HG03108 (cell line): ENCODE results near the gene ATP8A2.

ENCODE experiments used
- ATAC-seq: cut with Tn5 transposase; IDR thresholded peaks from one replicate; pipeline ENCODE4 v1.9.1; 2021; ENCODE audit warnings: moderate library complexity; ENCODE audit not compliant: unreplicated experiment

Gene ATP8A2

DNA sequence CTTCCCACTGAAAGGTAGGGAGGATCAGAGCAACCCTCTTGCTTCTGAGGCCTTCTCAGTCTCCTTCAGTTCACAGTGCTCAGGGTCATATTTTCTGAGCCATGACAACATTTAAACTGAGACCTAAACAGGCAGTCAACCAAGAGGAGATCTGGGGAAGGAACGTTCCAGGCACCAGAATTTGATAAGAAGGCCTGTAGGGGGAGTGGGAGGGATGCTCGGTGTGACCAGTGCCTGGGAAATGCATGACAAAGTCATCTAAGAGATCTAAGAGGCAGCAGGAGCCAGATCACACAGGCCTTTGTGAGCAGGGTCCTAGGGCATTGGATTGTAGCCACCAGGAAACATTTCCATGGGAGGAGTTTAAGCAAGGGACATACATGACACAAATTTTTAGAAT, 608.5 kb downstream of the ATP8A2 start:
- no peak for ATAC-seq

GRCh38 chr13:25981060-25981459, 609.3 kb downstream of the ATP8A2 start:
- no peak for ATAC-seq

DNA sequence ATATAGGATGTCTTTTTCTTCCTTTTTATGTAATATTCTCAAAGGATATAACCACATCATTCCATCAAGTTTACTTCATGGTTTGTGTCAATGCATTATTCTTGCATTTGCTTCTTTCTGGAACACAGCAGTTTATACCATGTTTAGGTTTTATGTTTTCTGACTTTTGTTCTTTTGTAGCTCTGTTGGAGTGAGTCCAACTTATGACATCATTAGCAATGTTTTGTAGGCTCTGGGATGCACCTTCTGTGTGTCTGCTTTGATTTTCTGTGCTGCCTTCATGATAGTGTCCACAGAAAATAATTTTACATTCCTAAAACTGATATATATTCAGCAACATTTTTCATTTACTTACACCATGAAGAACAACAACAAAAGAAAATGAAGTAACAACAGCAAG, 611.1 kb downstream of the ATP8A2 start:
- no peak for ATAC-seq

GRCh38 chr13:25987987-25988386, 616.2 kb downstream of the ATP8A2 start:
- no peak for ATAC-seq

- ATAC-seq, result no peak
These were observed 616.9 kb downstream of the ATP8A2 start for GRCh38 chr13:25988661-25989060.

DNA sequence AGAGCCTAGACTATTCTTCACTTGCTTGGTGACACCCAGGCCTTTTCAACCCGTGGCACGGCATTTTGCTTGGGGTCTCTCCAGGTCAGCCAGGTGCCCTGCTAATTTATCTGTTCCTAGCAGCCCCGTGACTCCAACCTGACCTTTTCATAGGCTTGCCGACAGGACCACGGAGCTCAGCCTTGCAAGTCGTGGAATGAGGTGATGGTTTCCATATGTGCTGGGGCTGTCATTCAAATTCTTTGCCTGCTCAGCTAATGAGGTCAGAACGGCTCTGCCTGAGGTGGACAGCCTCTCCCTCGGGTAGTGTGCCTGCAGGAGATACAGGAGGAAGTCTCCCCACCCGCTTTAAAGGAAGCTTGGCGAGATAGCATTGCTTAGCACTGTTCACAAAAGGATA, 619.0 kb downstream of the ATP8A2 start:
- no peak for ATAC-seq

DNA sequence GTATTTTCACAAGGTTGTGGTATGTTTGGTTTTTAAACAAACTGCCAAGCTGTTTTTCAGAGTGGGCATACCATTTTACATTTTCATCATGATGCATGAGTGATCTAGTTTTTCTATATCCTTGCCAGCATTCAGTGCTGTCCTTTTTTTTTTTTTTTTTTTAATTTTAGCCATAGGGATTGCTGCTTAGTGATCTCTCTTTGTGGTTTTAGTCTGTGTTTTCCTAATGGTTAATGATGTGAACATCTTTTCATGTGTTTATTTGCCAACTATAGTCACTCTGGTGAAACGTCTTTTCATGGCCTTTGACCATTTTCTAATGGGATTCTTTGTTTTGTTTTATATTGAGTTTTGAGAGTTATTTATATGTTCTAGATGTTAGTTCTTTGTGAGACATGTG, 620.3 kb downstream of the ATP8A2 start:
- no peak for ATAC-seq

DNA sequence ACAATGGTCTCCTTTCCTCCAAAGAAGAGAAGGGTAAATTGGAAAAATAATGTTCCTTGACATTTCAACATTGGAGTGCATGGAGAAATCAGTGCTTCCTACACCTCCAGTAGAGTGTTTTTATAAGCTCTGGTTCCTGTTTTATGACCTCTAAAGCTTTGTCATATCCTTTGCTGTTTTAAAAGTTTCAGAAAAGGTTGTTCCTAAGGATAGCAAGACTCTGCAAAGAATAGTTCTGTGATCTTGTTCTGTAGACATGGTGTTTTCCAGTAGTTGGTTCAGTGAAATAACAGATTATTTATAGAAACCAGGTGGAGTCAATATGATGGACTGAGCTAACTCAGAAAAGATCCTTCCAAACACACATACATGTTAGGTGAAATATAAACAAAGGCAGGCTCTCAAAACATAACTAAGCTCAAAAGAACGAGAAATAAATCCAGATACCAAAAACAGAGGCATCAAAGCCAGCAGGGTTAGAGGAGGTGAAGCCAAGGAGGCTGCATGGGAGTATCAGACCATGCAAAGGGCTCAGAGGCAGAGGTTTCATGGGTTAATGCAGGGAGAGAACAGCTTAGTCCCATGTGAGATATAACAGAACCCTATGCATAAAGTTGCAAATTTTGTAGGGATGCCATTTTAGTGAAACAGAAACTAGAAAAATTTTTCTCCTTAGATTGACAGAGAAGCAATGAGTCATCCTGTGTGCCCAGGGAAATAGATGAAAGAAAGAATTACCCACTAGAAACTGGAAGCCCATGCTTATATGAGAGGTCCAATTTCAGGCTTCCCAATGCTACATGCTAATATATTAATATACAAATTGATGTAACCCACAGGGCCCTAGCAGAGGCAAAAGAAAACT, 635.7 kb downstream of the ATP8A2 start:
- no peak for ATAC-seq

DNA sequence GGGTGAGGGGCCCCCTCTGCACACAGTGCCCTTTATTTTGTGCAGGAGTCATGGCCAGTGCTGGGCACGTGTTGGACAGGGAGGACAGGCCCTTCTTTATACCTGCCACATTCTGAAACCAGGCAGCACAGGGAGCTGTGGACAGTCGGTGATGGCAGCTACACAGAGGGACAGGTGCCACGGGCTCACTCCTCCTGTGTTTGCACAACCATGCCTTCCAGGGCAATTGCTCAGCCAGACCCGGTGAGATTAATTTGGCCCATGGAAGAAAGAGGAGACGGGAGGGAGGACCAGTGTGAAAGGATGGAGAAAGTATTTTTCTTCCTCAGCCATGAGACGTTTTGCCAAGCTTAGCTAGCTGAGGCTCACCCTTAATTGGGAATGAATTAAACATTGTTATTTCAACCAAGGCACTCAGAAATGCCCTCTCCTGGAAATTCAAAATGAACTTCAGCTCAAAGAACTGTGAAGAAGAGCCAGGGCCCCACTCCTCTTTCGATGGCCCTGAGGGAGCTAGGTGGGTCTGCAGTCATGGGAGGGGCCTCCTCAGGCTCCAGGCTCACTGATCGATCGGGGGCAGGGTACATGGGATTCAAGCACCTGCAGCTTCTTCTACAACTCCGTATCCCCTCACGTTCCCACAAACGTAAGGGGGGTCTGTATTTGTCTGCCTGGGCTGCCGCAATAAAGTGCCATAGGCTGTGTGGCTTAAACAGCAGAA, 638.9 kb downstream of the ATP8A2 start:
- ATAC-seq, result no peak

DNA sequence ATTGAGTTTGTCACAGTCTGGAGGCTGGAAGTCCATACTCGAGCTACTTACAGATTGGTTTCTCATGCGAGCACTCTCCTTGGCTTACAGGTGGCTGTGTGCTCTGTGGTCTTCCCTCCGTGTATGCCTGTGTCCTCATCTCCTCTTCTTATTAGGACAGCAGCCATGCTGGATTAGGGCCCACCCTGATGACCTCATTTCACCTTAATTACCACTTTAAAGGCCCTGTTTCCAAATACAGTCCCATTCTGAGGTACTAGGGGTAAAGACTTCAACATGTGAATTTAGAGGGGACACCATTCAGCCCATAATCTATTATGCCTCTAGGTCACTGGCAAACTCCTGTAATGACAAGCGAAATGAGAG, 639.4 kb downstream of the ATP8A2 start:
- ATAC-seq, result no peak

DNA sequence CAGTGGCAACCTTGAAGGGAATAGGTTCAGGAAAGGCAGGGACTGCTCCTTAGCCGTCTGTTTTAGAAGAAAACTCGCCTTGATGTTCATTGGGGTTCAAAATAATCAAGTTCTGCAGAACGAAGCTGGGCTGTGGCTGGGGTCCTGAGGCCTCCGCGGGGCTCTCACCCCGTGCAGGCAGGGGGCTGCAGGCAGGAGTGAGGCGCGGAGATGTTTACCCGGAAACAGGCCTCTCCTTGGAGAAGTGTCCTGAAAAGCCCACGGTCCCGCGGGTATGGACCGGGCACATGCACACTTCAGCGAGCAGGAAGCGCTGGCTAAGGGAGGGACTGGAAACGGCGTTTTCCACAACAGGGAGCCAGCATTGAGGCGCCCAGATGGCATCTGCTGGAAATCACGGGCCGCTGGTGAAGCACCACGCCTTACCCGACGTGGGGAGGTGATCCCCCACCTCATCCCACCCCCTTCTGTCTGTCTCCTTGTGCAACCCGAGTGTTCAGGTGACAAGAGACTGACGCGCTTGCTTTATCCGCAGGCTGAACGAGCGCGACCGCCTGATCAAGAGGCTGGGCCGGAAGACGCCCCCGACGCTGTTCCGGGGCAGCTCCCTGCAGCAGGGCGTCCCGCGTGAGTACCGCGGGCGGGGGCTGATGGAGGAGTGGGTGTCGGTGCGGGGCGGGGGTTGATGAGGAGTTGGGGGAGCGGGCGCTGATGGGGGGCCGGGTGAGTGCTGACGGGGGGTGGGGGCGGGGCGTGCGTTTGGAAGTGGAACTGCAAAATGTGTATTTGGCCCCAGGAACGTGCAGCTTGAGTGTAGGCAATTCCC, 640.4 kb downstream of the ATP8A2 start:
- no peak for ATAC-seq

- no peak for ATAC-seq
These were observed 641.2 kb downstream of the ATP8A2 start for GRCh38 chr13:26012995-26013394.

DNA sequence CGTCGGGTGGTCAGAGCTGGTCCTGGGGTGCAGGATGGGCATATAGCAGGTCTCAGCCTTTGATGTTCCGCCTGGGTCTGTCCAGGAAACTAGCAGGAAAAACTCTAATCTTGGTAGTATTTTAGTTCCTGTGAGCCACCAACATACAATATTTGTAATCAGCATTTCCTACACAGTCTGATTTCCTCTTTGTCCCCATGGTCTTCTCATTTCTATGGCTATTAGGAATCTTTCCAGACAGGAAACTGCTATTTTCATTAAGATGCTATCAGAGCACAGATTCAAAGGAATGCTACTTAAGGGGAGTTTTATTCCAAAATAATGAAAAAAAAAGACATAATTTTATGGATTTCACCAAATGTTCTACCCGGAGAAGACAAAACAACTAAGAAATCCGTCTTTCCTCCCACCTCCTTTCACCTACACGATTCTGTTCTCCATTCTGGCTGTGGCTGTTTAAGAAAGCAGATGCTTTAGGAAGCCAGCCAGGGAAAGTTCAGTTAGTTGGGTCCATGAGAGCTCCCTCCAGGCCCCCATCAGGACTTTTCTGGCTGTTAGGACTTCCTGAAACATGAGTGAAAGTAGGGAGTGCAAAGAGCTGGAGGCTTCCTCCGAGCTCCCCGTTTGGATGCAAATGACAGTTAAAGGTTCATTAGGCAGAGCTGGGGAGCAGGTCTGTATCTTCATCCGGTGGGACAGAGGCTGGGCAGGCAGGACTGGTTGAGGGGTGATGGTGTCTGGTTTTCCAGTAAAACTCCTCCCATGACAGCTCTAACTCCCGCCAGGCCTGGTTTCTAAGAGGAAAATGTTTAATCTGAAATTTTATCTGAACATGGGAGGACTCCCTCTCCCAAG, 643.7 kb downstream of the ATP8A2 start:
- no peak for ATAC-seq

GRCh38 chr13:26016189-26016588, 644.4 kb downstream of the ATP8A2 start:
- no peak for ATAC-seq

DNA sequence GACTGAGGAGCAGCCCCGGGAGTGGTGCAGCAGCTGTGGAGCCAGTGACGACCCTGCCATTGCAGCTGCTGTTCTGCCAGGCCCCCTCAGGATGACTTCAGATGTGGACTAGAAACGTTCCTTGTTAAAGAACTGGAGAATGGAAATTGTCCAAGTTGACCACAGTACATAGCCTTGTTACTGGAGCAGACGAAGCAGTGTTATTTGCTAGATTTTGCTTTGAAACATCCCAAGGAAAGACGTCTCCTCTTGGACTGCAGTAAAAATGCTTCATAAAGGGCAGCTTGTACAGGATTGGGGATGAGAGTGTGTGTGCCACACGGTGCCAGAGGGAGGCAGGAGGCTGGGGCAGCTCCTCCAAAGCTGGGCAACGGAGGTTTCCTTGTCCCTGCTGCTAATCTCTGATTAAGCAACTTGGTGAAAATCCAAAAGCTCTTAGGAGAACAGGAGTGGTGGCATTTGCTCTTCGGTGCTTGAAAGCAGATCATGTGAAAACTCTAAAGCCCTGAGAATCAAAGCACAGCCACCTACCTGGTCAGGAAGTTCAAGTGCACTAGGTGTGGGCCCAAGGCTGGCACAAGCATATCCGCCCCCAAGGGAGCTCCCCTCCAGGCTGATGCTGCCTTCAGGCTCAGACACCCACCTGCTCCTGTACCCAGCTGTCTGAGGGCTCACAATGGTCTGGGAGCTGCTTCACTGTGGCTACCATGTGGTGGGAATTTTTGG, 645.6 kb downstream of the ATP8A2 start:
- ATAC-seq, result no peak

DNA sequence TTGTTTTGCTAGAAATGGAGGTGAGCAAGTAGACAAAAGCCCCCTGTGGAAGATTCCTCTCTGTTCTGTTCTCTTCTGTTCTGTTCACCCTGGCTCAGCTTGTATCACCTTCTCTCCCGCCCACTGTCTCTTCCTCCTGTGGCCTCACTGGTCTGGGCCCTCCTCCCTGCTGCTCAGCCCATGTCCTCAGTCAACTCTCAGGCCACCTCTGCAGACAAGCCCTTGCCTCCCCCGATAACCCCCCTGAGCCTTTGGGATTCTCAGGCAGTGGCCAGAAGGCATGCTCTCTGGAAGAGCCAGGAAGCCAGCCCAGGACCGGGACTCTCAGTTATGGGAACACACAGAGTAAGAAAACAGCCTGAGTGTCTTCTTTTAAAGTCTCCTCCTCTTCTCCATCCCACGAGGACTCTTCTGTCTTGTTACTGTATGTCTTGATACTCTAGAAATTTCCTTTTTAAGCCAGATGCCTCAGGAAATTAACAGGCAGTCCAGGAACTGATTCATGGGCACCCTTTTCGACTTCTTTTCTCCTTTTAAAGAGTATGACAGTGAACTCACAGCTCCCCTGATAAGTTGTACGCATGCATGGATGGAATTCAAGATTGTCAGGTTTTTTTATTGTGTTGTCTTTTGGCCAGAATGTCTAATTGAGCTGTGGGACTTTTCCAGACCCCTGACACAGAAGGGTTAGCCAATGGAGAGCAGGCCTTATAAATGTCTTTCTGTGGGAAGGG, 646.3 kb downstream of the ATP8A2 start:
- no peak for ATAC-seq

- ATAC-seq, result no peak
These were observed 647.5 kb downstream of the ATP8A2 start for GRCh38 chr13:26019251-26019650.

- ATAC-seq, result no peak
These were observed 648.4 kb downstream of the ATP8A2 start for GRCh38 chr13:26019881-26020870.
